GM19372 (cell line): Measurements from ENCODE around the gene PXYLP1.

Experiments
- ATAC-seq: cut with Tn5 transposase; IDR thresholded peaks from one replicate; pipeline ENCODE4 v1.9.1; 2021; ENCODE audit warnings: mild to moderate bottlenecking, low read depth, moderate library complexity; ENCODE audit not compliant: unreplicated experiment

Gene PXYLP1

DNA sequence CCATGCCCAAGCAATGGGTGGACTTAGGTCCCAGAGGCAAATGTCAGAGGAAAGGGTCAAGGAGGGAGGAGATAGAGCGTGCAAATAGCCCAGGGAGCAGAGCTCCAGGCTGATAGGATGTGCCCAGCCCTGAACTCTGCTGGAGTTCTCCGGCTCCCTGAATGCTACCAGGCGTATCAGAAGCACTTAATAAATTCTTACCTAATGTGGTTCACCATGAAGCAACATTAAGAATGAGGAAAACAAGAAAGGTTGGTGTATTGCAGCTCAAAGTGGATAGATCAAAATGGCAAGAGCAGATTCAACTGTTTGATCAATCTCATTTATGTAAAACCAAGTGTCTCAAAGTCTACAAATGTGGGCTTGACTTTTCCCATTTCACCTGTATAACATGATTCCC, 38.3 kb downstream of the PXYLP1 start:
- ATAC-seq = no peak

DNA sequence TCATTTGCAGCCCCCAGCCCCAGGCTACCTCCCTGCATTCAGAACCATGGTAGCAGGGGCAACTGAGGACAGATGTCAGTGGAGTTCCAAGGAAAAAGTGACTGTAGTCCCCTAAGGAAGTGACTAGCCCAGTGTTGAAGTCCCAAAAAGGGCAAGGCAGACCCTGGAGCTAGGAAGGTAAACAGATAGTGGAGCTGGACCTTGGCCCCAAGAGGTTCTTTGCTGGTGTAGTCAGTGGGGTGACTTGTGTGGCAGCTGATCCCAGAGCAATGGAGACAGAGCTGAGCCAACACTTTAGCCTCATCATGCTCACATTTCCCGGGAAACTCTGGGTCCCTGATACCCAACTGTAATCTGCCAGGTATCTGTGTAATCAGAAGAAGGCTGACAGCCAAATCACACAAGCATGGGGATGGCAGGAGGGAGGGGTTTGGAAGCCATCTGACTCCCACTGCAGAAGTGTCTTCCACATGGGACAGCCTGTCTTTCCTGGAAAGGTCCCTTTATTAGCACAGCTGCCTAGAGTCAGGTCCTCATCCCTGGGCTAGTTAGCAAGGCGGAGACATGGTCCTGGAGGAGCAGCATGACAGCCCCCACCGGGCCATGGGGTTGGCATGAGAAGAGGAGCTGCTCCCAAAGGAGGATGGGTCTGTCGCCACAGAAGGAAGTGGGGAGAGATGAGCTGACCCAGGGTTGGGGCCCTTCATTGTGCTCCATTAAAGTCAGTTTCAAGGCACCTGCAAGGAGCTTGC, 39.8 kb downstream of the PXYLP1 start:
- no peak for ATAC-seq

DNA sequence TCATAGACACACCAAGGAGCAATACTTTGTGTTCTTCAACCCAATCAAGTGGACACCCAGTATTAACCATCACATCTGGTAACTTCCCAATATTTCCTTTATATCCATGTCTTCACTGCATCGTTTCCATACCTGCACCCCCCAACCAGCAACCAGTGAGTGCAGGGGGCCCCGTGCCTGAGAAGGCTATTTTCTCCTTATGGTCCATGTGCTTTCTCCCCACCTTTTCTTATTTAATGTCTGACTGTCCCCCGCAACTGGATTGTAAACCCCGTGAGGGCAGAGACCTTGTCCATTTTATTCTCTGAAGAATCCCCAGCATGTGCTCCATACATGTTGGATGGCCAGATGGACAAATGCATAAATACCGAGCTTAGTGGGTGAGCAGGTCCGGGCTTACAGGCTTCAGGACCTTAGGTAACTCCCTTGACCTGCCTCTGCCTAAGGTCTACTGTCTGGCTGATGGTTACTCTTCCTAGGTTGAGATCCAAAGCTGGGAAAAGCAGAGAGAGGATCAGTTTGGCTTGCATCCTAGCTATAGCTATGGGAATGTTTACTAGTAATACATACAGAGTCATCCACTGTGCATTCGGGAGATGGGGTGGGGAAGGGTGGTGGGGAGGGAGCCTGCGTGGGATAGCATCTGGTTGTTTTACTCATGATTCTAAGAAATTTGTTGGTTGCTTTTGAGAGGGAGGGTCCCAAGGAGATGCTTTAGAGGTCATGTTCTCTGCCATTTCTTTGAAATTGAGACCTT, 41.5 kb downstream of the PXYLP1 start:
- ATAC-seq = no peak

DNA sequence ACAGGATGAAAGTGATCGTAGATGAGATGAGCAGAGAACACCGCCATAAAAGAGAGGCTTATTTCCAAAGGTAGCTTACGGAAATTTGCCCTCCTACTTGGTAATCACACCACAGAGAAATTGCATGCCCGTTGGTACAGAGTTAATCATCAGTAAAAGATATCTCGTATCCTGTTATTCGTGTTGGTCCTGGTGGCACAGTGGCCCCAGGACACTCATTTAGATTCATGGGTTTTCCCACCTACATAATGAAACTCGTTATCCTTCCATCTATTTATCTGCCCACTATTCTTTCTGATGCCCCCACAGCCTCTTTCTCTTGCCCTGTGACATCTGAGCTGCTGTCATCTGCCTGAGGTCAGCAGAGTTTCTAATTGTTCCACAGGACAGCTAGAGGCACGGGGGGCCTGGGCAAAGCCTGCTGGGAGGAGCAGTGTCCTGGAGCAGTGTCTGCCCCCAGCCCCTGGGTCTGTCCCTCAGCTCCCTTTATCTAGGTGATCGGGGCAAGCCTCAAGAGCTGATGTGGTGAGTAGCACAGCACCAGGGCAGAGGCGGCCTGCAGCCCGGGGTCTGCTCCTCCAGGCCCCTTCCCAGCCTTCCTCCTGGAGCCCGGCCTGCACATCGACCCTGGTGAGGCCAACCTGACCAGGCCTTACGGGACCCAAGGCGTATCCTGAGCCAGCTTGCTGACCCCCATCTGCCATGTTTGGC, 42.2 kb downstream of the PXYLP1 start:
- ATAC-seq = no peak

DNA sequence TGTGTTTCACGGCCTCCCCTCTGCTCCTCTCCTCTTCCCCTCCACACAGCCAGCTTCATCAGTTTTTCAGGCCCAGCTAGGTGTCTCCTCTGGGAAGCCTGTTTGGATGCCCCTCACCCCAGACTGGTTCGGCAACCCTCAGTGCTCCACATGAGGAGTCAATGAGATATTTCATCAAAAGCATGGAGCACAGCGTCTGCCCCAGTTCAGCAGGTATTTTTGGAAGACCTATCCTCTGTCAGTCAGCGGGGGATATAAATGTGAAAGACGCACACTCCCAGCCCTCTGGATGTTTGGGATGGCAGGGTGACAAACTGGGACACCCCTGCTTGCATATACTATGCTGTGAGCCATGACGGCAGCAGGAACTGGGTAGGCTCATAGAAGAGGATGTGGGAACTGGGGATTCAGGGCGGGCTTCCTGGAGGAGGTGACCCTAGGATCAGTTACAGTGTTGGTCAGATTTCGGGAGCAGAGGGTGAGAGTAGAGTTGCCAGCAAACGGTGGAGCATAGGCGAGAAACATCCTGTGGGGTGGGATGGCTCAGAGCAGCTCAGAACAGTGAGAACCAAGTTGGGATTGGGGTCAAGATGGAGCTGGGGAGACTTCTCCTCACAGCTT, 42.9 kb downstream of the PXYLP1 start:
- no peak for ATAC-seq

DNA sequence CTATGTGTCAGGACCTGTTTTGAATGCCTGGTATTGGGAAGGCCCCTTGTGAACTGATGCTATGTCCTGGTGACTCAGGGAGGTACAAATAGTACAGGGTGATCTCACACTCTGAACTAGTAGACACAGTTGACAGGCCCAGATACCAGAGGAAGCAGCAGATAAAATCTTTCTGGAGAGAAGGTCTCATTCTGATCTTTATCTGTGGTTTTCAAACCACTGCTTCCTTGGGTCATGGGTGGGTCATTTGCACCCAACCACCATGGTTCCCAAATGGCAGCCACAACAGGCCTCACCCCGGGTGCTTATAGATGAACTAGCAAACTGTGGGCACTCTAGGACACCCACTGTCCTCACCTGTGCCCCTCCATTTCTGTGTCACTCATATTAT, 43.4 kb downstream of the PXYLP1 start:
- ATAC-seq = no peak

DNA sequence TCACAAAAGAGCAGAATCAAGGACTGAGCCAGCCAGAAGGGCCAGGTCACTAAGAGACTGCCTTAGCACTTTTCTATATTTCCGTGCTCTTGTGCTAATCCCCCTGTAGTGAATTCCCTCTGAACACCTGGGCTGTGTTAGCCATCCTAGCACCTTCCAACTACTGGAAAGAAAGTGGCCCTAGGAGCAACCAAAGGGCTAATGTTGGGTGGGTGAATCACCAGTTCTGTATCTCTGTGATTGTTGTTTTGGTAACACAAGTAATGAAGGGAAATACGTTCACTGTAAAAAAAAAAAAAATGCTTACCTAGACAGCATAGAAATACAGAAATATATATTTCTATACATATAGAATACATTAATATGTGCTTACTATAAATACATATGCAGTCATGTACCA, 43.9 kb downstream of the PXYLP1 start:
- ATAC-seq = no peak

DNA sequence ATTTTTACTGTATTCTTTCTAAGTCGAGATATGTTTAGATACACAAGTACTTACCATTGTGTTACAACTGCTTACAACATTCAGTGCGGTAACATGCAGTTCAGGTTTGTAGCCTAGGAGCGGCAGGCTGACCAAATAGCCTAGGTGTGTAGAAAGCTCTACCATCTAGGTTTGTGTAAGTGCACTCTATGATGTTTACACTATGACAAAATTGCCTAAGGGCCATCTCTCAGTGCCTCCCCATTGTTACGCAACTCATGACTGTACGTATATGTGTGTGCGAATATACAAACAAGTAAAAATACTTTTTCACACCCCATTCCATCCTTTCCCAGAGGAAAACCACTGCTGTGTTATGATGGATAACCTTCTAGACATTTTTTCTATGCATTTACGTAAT, 44.3 kb downstream of the PXYLP1 start:
- ATAC-seq = no peak

DNA sequence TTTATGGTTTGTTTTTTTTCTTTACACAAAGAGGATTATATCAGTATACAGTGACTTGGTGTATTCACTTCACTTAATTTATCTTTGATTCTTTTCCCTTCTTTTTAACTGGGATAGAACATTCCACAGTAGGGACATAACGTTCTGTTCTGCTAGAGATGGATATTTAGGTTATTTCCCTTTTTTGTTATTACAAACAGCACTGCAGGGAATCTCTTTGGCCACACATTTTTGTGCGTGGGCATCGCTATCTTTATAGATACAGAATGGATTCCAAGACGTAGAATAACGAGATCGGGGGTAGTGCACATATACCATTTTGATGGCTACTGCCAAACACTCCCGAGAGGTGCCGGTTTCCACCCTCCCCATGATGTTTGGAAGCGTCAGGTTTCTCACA, 44.8 kb downstream of the PXYLP1 start:
- no peak for ATAC-seq

DNA sequence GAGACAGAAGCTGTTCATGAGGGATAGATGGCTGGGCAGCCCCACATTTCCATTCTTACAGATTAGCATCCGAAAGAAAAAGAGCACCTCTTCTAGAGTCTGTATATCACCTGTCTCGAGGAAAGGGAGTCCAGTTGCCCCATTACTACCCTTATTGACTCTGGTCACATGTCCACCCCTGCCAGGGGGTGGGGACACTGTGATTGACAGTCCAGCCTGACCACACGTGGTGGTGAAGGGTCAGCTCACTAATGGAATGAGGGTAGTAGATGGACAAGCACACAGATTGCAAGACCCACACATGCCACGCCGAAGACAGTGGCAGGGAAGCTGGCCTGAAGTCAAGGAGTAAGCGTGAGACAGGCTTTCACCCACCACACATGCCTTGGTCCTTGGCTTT, 45.8 kb downstream of the PXYLP1 start:
- no peak for ATAC-seq

DNA sequence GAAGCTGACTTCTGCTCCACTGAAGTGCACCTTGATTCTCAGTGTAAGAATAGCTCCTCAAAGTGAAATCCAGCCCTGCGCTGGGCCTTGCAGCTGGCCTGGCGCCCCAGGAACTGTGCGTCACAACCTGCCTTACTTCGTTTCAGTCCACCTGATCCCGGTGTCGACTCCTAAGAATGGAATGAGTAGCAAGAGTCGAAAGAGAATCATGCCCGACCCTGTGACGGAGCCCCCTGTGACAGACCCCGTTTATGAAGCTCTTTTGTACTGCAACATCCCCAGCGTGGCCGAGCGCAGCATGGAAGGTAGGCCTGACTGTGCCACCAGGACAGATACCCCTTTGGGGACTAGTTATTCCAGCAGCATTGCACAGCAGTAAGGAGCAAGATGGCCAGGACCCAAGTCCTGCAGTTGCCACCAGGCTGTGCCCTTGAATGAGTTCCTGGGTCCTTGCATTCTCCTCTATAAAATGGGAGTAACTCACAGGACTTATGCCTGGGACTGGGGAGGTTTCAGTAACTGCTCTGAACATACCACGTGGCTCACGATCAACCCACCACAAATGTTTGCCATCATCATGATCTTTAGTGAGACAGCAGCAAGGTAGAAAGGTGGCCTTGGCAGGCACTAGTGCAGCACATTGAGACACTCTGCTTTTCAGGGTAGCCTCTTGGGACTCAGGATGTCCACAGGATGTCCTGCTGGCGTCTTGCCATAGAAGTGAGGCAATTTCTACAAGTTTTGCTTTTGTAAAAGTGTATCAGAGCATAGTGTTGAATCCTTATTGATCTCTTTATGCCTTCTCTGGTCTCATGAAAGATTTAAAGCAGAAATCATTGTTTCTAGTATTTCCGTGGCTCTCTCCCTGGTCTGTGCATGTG, 46.8 kb downstream of the PXYLP1 start:
- ATAC-seq = no peak

DNA sequence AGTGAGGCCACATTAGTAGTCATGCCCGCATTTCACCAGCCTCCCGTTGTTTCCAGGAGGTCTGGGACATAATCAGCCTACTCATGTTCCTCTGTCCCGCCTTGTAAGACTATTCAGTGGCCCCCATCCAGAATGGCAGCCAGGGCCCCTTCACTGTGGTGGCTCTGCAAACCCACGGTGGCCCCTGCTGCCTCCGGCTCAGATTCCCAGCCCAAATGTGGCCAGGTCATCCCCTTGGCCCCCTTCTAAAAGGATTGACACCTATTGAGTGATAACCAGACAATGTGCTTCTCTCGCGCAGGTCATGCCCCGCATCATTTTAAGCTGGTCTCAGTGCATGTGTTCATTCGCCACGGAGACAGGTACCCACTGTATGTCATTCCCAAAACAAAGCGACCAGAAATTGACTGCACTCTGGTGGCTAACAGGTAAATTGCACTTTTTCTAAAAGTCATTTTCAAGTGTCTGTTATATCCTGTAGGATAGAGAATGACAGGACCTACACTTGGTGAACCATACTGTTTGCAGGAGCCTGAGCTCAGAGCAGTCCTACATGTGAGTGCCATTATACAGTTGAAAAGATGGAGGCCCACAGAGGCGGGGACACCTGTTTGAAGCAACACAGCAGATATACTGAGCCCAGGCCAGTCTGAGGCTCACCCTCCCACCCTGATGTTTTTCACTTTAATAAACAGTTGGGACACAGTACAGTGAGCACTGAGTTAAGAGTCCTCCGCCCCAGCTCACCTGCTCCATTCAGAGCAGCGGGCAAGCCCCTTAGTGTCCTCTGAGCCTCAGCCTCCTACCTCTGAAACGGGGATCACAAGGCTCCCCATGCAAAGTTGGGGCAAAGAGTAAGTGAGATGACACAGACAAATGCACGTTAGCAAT, 47.7 kb downstream of the PXYLP1 start:
- no peak for ATAC-seq

DNA sequence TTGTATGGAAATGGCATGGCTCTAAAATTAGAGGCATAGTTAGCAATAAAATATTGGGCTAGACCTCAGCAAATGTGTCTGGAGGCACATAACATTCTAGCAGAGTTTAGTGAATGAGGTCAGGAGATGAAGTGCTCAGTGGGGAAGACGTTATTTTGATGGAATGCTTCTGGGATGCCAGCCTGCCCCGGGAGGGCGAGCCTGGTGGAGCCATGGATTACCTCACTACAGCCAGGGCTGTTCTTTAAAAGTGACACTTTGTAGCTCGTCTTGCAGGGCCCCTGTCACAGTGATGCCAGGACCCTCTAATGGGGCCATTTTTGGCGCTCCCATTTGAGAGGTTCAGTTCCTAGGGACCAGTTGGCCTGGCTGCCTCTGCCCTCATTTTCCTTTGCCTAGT, 48.5 kb downstream of the PXYLP1 start:
- no peak for ATAC-seq

DNA sequence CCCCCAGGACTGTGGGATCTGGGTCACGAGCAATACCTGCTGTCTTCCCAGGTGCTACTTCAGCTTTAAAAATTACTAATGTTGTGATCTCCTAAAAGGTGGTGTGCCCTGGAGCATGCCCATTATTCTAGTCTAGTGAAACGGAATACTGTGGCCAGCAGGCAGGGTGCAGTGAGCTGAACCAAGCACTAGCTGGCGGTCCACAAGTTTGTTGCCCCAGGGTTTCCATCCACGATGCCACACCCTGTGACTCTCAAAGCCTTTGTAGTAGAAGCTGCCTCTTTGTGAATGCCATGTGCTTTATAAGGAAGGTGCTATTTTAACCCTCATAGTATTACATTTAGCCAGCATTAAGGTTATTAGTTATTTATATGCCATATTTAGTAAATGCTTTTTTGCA, 49.1 kb downstream of the PXYLP1 start:
- ATAC-seq = no peak

DNA sequence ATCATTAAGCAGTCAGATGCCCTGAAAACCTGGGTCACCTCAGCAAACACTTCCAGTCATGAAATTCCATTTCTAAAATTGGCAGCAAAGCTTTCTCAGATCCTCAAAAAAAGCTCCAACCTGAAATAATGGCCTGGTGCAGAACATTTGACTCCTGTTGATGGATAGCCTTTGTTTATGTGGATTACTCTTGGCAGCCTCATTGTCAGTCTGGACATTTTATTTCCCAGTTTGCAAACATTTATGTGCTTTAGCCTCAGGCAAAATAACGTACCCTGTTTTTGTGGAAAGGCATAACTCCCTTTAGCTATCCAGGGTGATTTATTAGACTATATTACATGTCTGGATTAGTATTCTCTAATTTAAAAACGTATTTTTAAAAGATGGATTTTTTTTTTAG, 53.9 kb downstream of the PXYLP1 start:
- no peak for ATAC-seq

DNA sequence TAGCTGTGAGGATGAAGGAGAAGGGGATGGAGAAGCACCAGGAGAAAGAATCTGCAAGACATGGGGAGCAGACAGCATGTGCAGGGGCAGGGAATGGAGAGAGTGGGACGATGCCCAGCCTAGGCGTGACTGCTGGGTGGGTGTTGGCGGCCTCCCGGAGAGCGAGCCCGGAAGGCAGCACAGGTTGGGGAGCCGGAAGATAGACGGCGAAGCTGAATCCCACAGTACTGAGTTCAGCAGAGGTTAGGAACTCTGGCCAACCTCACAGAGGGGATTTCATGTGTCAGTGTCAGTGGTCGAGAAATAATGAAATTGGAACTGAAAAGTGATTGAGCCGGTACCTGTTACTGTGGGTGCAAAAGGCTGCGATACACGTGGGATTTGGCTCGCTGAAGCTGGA, 55.2 kb downstream of the PXYLP1 start:
- no peak for ATAC-seq

DNA sequence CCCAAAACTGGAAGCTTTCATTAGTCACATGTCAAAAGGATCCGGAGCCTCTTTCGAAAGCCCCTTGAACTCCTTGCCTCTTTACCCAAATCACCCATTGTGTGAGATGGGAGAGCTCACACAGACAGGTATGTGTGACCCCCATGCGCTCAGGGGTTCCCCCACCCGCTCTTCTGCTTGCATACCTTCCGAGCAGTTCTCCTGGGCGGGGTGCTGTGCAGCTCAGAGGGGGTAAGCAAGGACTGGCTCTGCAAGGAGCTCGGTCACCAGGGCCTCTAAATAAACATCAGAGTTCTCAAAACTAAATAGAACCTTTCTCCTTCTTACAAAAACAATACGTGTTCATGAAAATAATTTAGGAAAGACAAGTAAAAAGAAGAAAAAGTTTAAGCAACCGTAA, 55.7 kb downstream of the PXYLP1 start:
- no peak for ATAC-seq

DNA sequence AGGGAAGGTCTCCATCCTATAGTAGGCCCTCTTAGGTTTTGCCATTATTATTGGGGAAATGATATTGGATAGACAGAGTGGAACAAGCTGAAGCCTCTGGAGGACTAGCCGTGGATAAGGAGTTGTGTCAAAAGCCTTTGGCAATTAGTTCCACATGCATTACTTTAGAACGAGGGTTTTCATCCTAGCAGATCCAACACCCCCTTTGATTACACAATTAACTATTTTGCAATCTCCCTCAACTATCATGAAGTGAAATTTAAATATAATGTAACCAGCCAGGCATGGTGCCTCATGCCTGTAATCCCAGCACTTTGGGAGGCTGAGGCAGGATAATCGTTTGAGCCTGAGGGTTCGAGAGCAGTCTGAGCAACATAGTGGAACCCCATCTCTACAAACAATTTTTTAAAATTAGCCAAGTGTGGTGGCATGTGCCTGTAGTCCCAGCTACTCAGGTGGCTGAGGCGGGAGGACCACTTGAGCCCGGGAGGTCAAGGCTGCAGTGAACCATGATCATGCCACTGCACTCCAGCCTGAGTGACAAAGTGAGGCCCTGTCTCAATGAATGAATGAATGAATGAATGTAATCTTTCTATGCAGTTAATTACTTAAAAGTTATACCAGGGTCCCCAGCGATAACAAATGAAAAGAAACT, 56.8 kb downstream of the PXYLP1 start:
- no peak for ATAC-seq
